Measurements from ENCODE around the gene AEBP1.

The AEBP1 gene

DNA sequence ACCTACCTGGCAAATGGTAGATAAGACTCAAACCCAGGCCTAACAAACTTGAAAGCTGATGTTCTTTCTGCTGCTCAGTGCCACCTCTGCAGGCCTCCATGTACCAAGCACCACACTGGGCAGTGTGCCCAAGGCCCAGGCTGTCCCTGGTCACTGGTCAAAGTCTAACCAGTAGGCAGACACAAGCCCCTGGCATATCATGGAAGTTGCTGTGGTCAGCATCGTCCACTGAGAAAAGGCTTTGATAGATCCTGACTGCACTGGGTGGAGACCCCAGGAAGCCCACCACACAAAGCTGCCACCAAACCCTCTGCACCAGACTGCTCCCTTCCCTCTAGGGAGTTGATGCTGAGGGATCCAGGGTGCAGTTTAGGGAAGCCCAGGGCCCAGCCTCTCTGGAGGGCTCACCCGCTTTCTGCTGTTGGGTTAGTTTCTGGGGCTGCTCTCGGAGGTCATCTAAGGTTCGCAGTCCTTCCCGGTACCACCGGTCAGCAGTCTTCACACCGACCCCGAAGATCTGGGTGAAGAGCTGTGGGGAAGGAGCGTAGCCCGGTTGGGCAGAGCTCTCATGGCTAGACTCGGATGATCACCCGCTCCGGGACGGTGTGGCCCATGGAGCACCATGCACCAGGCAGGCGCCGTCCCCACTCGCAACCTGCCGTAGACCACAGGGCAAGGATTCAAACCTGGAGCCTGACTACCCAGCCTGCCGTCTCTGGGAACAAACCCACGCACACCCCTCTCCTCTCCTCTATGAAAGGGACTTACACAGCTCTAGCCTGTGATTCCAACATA is 27.8 kb upstream of the AEBP1 start:
- TF ChIP-seq, protein P1, sequence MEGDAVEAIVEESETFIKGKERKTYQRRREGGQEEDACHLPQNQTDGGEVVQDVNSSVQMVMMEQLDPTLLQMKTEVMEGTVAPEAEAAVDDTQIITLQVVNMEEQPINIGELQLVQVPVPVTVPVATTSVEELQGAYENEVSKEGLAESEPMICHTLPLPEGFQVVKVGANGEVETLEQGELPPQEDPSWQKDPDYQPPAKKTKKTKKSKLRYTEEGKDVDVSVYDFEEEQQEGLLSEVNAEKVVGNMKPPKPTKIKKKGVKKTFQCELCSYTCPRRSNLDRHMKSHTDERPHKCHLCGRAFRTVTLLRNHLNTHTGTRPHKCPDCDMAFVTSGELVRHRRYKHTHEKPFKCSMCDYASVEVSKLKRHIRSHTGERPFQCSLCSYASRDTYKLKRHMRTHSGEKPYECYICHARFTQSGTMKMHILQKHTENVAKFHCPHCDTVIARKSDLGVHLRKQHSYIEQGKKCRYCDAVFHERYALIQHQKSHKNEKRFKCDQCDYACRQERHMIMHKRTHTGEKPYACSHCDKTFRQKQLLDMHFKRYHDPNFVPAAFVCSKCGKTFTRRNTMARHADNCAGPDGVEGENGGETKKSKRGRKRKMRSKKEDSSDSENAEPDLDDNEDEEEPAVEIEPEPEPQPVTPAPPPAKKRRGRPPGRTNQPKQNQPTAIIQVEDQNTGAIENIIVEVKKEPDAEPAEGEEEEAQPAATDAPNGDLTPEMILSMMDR (IDR thresholded peaks at IDR 0.05; ENCODE audit: borderline replicate concordance, insufficient read depth, low read depth, low read length), result no peak
- no peak overlapping the region for H3K4me3 ChIP-seq (ENCODE audit: low read depth, low read length)

GRCh38 chr7:44077061-44077460 is 27.1 kb upstream of the AEBP1 start:
- no peak overlapping the region for H3K4me3 ChIP-seq (ENCODE audit: low read depth, low read length)
- TF ChIP-seq, protein P1 (IDR thresholded peaks at IDR 0.05; ENCODE audit: borderline replicate concordance, insufficient read depth, low read depth, low read length), result no peak

DNA sequence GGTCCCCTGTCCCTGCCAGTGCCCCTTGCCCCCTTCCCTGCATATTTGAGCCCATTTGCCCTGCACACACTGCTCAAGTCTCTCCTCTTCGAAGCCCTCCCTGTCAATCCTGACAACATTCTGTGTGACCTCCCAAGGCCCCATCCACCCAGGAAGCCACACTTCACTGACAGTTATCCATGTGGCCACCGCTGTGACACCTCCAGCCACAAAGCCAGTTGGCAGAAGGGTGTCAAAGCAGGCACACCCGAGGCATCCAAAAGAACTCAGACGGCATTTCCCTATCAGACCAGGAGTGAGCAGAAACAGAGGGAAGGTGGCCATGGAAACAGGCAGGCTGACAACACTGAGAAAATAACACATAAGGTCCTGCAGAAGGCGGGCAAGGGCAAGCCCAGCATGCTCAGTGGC is 26.5 kb upstream of the AEBP1 start:
- no peak overlapping the region for H3K4me3 ChIP-seq (ENCODE audit: low read depth, low read length)
- TF ChIP-seq, protein P1 (IDR thresholded peaks at IDR 0.05; ENCODE audit: borderline replicate concordance, insufficient read depth, low read depth, low read length), result no peak

GRCh38 chr7:44078521-44078920 is 25.6 kb upstream of the AEBP1 start:
- TF ChIP-seq, protein P1 (IDR thresholded peaks at IDR 0.05; ENCODE audit: borderline replicate concordance, insufficient read depth, low read depth, low read length), result no peak

DNA sequence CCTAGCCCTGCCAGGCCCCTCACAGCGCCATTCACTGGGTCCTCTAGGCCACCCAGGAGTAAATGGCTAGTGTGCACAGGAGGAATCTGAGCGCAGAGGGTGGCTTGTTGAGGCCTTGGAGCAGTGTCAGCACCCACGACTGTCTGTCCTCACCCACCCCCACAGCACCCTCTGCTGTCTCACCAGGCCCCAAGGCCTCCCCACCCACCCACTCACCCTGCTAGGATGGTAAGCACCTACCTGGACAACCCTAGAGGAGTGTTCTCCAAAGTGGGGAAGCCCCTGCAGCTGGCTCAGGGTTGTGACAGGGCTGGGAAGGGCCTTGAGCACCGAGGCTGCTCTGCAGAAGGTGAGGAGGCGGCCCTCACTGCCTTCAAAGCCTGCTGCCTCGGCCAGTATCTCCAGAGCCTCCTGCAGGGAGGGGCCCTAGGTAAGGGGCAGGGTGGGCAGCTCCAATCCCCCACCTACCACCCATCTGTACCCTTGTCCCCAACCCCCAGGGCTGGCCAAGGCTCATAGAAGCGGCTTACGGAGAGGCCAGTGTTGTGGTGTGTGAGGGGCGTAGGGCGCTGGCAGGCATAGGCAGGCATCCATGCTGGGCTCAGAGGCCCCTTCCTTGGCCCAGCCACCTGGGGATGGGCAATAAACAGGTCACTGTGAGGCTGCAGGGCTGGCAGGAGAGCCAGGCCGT is 24.7 kb upstream of the AEBP1 start:
- TF ChIP-seq, protein P1 (IDR thresholded peaks at IDR 0.05; ENCODE audit: borderline replicate concordance, insufficient read depth, low read depth, low read length), result no peak
- H3K4me3 ChIP-seq (ENCODE audit: low read depth, low read length), result no peak overlapping the region

More at GRCh38 chr7:44078521-44078920, 25.6 kb upstream of the AEBP1 start:
- H3K4me3 ChIP-seq (ENCODE audit: low read depth, low read length), result no peak overlapping the region

DNA sequence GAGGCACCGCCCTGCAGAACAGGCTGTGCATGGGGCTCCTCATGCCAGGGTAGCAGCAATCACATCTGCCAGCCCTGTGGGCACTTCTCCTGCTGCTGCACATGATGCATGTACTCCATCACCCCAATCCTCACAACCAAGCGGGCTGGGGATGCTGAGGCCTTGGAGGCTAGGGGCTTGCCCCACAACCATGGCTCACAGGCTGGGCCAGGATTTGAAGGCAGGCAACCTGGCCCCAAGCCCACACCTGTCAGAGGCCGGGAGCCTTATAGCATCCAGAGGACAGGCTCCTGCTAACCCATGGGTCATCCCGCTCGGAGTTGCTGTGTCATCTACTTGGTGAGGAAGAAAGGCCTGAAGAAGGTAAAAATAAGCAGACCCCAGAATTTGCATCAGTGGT is 24.0 kb upstream of the AEBP1 start:
- no peak overlapping the region for H3K4me3 ChIP-seq (ENCODE audit: low read depth, low read length)
- TF ChIP-seq, protein P1 (IDR thresholded peaks at IDR 0.05; ENCODE audit: borderline replicate concordance, insufficient read depth, low read depth, low read length), result no peak
